ENCODE data around the gene GTF2E1. TPM values are rescaled to one million over a fixed set of nuclear protein-coding genes. Genes with fewer than 3 reads are reported as not detected.

The GTF2E1 gene
- total and polyA plus RNA-seq, 10 of the 15 experiments (the other 5 are each of a cell fraction or from before 2014, with no cell fraction given) = 9.2 to 24.9 (median 16.2) TPM

DNA sequence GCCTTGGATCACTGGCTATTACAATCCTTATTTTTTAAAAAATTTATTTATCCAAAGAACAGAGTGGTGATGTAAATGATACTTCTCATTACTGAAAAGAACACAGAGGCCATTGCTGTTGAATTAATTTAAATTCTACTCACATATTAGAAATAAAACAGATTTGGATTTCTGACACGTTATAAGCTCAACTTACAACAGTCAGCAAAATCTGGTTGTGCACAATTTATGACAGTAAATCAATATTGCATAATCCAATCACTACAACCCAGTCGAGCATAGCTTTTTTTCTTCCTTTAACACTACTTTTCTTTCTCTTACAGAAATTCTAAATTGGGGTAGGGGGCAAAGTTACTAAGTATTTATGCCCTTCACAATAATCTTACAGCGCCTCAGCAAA lies 43.2 kb upstream of the GTF2E1 start:
- Histone ChIP-seq H3K9me3 (replicated peaks; ENCODE audit: control insufficient read depth, insufficient read depth, low read length) (peaks cover 3% of the 10 kb centered on the region), H2AFZ (ENCODE audit: control insufficient read depth, low read depth, low read length) (no peak overlapping the region), H3K4me2 (ENCODE audit: control insufficient read depth, insufficient read depth) (no peak overlapping the region), H3K9ac (ENCODE audit: control insufficient read depth, insufficient read depth, low read length) (no peak overlapping the region), H3K27me3 (replicated peaks in 1 of 2; ENCODE audit: control insufficient read depth in 2 of 2, insufficient read depth in 2 of 2, low read length in 1 of 2) (no peaks in the 10 kb centered on the region), H3K36me3 (ENCODE audit: control insufficient read depth in 2 of 2, insufficient read depth in 2 of 2, low read length in 1 of 2) (no peaks in the 10 kb centered on the region; a peak in 1 of 4 replicates), H3K4me1 (ENCODE audit: control insufficient read depth, insufficient read depth, low read length) (no peaks in the 10 kb centered on the region), H3K79me2 (ENCODE audit: control insufficient read depth, insufficient read depth, low read length) (no peaks in the 10 kb centered on the region), H4K20me1 (ENCODE audit: control insufficient read depth, insufficient read depth) (no peaks in the 10 kb centered on the region), H3K4me3 (no peak overlapping the region), H3K27ac (ENCODE audit: control insufficient read depth, insufficient read depth) (no peak overlapping the region)
- ChIA-PET CTCF (interaction anchor here (0.8 to 2.1 kb wide), 5 partner anchors 11 to 104 kb away, joined by 3 to 4 read pairs (median 3); no protein-coding TSS in a partner anchor), SMC1A (ENCODE audit: uncharacterized antibody, unreplicated experiment) (interaction anchor here (0.8 to 3.4 kb wide), 6 partner anchors 8 to 63 kb away, joined by 3 to 15 read pairs (median 3); partner anchors contain the start of genes GTF2E1, HGD and RABL3), RAD21 (ENCODE audit: unreplicated experiment) (interaction anchor here (1.0 kb wide), 2 partner anchors 11 to 96 kb away, joined by 4 to 5 read pairs; no protein-coding TSS in a partner anchor), POLR2A (interaction anchor here (1.5 kb wide), 1 partner anchor 10 kb away, joined by 3 read pairs; no protein-coding TSS in a partner anchor)
- TF ChIP-seq MXI1 (IDR thresholded peaks at IDR 0.05; ENCODE audit: low read depth, low read length) (no peak), SUPT20H (IDR thresholded peaks at IDR 0.05; ENCODE audit: borderline replicate concordance, control insufficient read depth, low read depth, low read length) (no peak), ZNF274 (IDR thresholded peaks at IDR 0.05; ENCODE audit: insufficient read depth, insufficient read length) (no peak), HDGF (IDR thresholded peaks at IDR 0.05) (no peak), MEF2B (IDR thresholded peaks at IDR 0.05; ENCODE audit: partially characterized antibody, poor library complexity, severe bottlenecking) (no peak), TAF1 (IDR thresholded peaks at IDR 0.05; ENCODE audit: borderline replicate concordance, low read depth, low read length) (no peak), GABPA (IDR thresholded peaks at IDR 0.05; ENCODE audit: low read depth) (no peak), HDAC6 (IDR thresholded peaks at IDR 0.05; ENCODE audit: unreplicated experiment) (no peak), ZNF207 (IDR thresholded peaks at IDR 0.05; ENCODE audit: borderline replicate concordance) (no peak), SUZ12 (IDR thresholded peaks at IDR 0.05; ENCODE audit: unreplicated experiment) (no peak), HCFC1 (IDR thresholded peaks at IDR 0.05; ENCODE audit: low read length) (no peak), HDAC2 (IDR thresholded peaks at IDR 0.05) (no peak)
- DNase-seq (ENCODE audit: low read depth, low spot score) = no peak
- BruUV-seq (replicated peaks) = no TSS peak
- 78% methylated on average over 3 of the region's 3 CpGs for WGBS (ENCODE audit: insufficient coverage, insufficient replicate concordance, low lambda C conversion rate, missing lambda C conversion rate)
- ATAC-seq = no peak
- in situ Hi-C loops (cut with MboI) = no loop called here
- intact Hi-C loops (cut with micrococcal nuclease; ENCODE audit: unreplicated experiment) = loop anchor here (5.0 kb wide), 1 partner anchor 88 kb away; no protein-coding TSS in a partner anchor
- FAIRE-seq = no peak
